CD14-positive monocyte (primary cell): ENCODE measurements around the gene CCL22. TPM values are rescaled to one million over a fixed set of nuclear protein-coding genes. Genes with fewer than 3 reads are reported as not detected.

ENCODE experiments used
- DNase-seq, 3 donors: peaks; one replicate each; pipeline ENCODE4 v3.0.0-alpha.2; 2011 to 2022
- H2AFZ ChIP-seq: 2 replicates; pipeline ENCODE4 v1.6.0; 2012; ENCODE audit warnings: mild to moderate bottlenecking, low read depth, low read length, inconsistent platforms; ENCODE audit not compliant: insufficient read depth, poor library complexity, severe bottlenecking
- H3K27ac ChIP-seq, 2 donors: 1 replicate in 1 of 2; 2 replicates in 1 of 2; pipeline ENCODE4 v1.5.1; 2012 to 2013; ENCODE audit warnings: low read length in 2 of 2, control low read depth in 1 of 2, inconsistent platforms in 1 of 2, low read depth in 1 of 2, mild to moderate bottlenecking in 1 of 2
- H3K27me3 ChIP-seq, 2 donors: one replicate each; pipeline versions ENCODE4 v1.6.0 to v1.6.1; 2011 to 2013; ENCODE audit warnings: low read length in 2 of 2; ENCODE audit not compliant: control insufficient read depth in 2 of 2, insufficient read depth in 2 of 2
- H3K36me3 ChIP-seq, 2 donors: replicated peaks in 1 of 2; 1 replicate in 1 of 2; 2 replicates in 1 of 2; pipeline versions ENCODE4 v1.5.1 to v1.6.1; 2012 to 2013; ENCODE audit warnings: low read length in 2 of 2, control low read depth in 1 of 2, inconsistent platforms in 1 of 2, mild to moderate bottlenecking in 1 of 2; ENCODE audit not compliant: insufficient read depth in 2 of 2, control insufficient read depth in 1 of 2
- H3K4me1 ChIP-seq, 2 donors: 1 replicate in 1 of 2; 2 replicates in 1 of 2; pipeline versions ENCODE4 v1.5.1 to v1.6.1; 2012 to 2013; ENCODE audit warnings: low read length in 2 of 2, control low read depth in 1 of 2, inconsistent platforms in 1 of 2, mild to moderate bottlenecking in 1 of 2, moderate library complexity in 1 of 2; ENCODE audit not compliant: insufficient read depth in 2 of 2, control insufficient read depth in 1 of 2
- H3K4me2 ChIP-seq: replicated peaks from 2 replicates; pipeline ENCODE3; 2012; ENCODE audit warnings: low read length, moderate library complexity, mild to moderate bottlenecking; ENCODE audit not compliant: poor library complexity, severe bottlenecking; ENCODE audit errors: extremely low read depth
- H3K4me3 ChIP-seq, 3 experiments: fragments of 200-600 bp in 1 of 3; sonication (generic) in 1 of 3; replicated peaks in 1 of 3; 1 replicate in 2 of 3; 2 replicates in 1 of 3; pipeline ENCODE4 v1.5.1; 2011 to 2013; ENCODE audit warnings: low read length in 3 of 3, mild to moderate bottlenecking in 3 of 3, control low read depth in 2 of 3, low read depth in 2 of 3, inconsistent platforms in 1 of 3, moderate library complexity in 1 of 3
- H3K79me2 ChIP-seq: 2 replicates; pipeline ENCODE4 v1.6.0; 2012; ENCODE audit warnings: mild to moderate bottlenecking, control low read depth, inconsistent platforms, low read length, moderate library complexity; ENCODE audit not compliant: insufficient read depth
- H3K9ac ChIP-seq: 2 replicates; pipeline ENCODE4 v1.6.0; 2017; ENCODE audit warnings: low read length, mild to moderate bottlenecking; ENCODE audit not compliant: insufficient read depth, poor library complexity, severe bottlenecking
- H3K9me3 ChIP-seq, 2 donors: replicated peaks in 1 of 2; 1 replicate in 1 of 2; 2 replicates in 1 of 2; pipeline versions ENCODE4 v1.5.1 to v1.6.1; 2012 to 2013; ENCODE audit warnings: low read length in 2 of 2, control low read depth in 1 of 2; ENCODE audit not compliant: control insufficient read depth in 1 of 2, insufficient read depth in 1 of 2
- H4K20me1 ChIP-seq: 2 replicates; pipeline ENCODE4 v1.6.0; 2012; ENCODE audit warnings: mild to moderate bottlenecking, low read length, control low read depth, moderate library complexity; ENCODE audit not compliant: insufficient read depth
- H3K27ac Mint-ChIP-seq, 7 donors: one replicate each; pipeline ENCODE4 v1.8.0; 2020; ENCODE audit warnings: mild to moderate bottlenecking in 7 of 7, mixed read lengths in 7 of 7, moderate library complexity in 6 of 7, inconsistent platforms in 2 of 7
- H3K27me3 Mint-ChIP-seq, 3 donors: one replicate each; pipeline ENCODE4 v1.8.0; 2021 to 2022; ENCODE audit warnings: low read depth in 3 of 3, mild to moderate bottlenecking in 3 of 3, mixed read lengths in 3 of 3, moderate library complexity in 3 of 3, inconsistent platforms in 1 of 3
- H3K36me3 Mint-ChIP-seq, 2 donors: one replicate each; pipeline ENCODE4 v1.8.0; 2020; ENCODE audit warnings: mixed read lengths in 2 of 2, inconsistent platforms in 1 of 2, mild to moderate bottlenecking in 1 of 2
- H3K4me1 Mint-ChIP-seq: one replicate; pipeline ENCODE4 v1.8.0; 2020; ENCODE audit warnings: mild to moderate bottlenecking, mixed read lengths
- H3K4me3 Mint-ChIP-seq, 2 donors: one replicate each; pipeline ENCODE4 v1.8.0; 2020; ENCODE audit warnings: mild to moderate bottlenecking in 2 of 2, mixed read lengths in 2 of 2, moderate library complexity in 1 of 2
- H3K9me3 Mint-ChIP-seq, 7 donors: one replicate each; pipeline ENCODE4 v1.8.0; 2020 to 2022; ENCODE audit warnings: mixed read lengths in 7 of 7, mild to moderate bottlenecking in 6 of 7, moderate library complexity in 6 of 7, inconsistent platforms in 2 of 7
- CTCF ChIP-seq: fragments of 200-600 bp; IDR thresholded peaks from one replicate; pipeline ENCODE4 v1.8.0; 2022; ENCODE audit warnings: antibody characterized with exemption, mild to moderate bottlenecking
- WGBS: methylation state at CpG from one replicate; pipeline ENCODE4 v1.1.5; 2013; ENCODE audit warnings: missing lambda C conversion rate; ENCODE audit not compliant: insufficient coverage; 5-methylcytosine and 5-hydroxymethylcytosine counted together
- intact Hi-C, 2 donors: fragments of 100-400 bp; cut with micrococcal nuclease; formaldehyde crosslinking; loops; one replicate each; pipeline versions ENCODE4 v1.15.0 to v1.15.1; 2023
- polyA plus RNA-seq, 3 donors: library from polyadenylated mRNA; depleted of rRNA in 1 of 3; unstranded in 2 of 3; stranded (reverse) in 1 of 3; fragments of 300-500 nt in 2 of 3; fragments of >200 nt in 1 of 3; fragmentation: Illumina TruSeq in 2 of 3; gene quantifications; 1 replicate in 2 of 3; 2 replicates in 1 of 3; pipeline ENCODE4 v1.2.3, GENCODE V29; 2012 to 2021

The CCL22 gene
- polyA plus RNA-seq, 3 donors, result 0.04 to 0.18 (median 0.15) TPM

- no peak for TF ChIP-seq CTCF
- no peaks in the 10 kb centered on the region for H3K9me3 ChIP-seq
- no peak overlapping the region for H3K4me3 ChIP-seq
- WGBS, result 90% methylated on average over 14 of the region's 14 CpGs
- Mint-ChIP-seq H3K4me1 (peaks cover 10% of the 10 kb centered on the region), H3K27me3 (peaks cover 2 to 12% (median 10%) of the 10 kb centered on the region in 3 donors), H3K27ac (no peak overlapping the region), H3K9me3 (no peaks in the 10 kb centered on the region), H3K4me3 (no peak overlapping the region), H3K36me3 (no peaks in the 10 kb centered on the region)
- DNase-seq, result no peak
- peaks cover 17 to 25% of the 10 kb centered on the region in 2 donors for H3K4me1 ChIP-seq
- no peaks in the 10 kb centered on the region for H3K27me3 ChIP-seq
- H3K9ac ChIP-seq, result no peak overlapping the region
- H3K4me2 ChIP-seq, result no peak overlapping the region
- H3K79me2 ChIP-seq, result no peaks in the 10 kb centered on the region
- H2AFZ ChIP-seq, result no peak overlapping the region
- no peaks in the 10 kb centered on the region for H4K20me1 ChIP-seq
- H3K36me3 ChIP-seq, result no peaks in the 10 kb centered on the region
- intact Hi-C loops, result no loop called here
- H3K27ac ChIP-seq, result no peak overlapping the region
Observed at GRCh38 chr16:57409870-57410587, 51.4 kb downstream of the CCL22 start.

- Mint-ChIP-seq H3K27ac (no peak overlapping the region), H3K9me3 (no peaks in the 10 kb centered on the region), H3K27me3 (peaks cover 3 to 8% (median 7%) of the 10 kb centered on the region in 3 donors), H3K4me3 (no peak overlapping the region), H3K36me3 (no peaks in the 10 kb centered on the region), H3K4me1 (peaks cover 10% of the 10 kb centered on the region)
- Histone ChIP-seq H3K4me3 (no peak overlapping the region), H4K20me1 (no peaks in the 10 kb centered on the region), H3K79me2 (no peaks in the 10 kb centered on the region), H3K27ac (no peak overlapping the region), H3K27me3 (no peaks in the 10 kb centered on the region), H3K9me3 (no peaks in the 10 kb centered on the region), H3K4me2 (no peak overlapping the region), H2AFZ (no peak overlapping the region), H3K9ac (no peak overlapping the region), H3K36me3 (no peaks in the 10 kb centered on the region), H3K4me1 (peaks cover 19 to 26% of the 10 kb centered on the region in 2 donors)
- TF ChIP-seq CTCF, result no peak
- 93% methylated on average over 7 of the region's 12 CpGs for WGBS
- intact Hi-C loops, result no loop called here
- no peak for DNase-seq
Observed at GRCh38 chr16:57411362-57411976, 52.9 kb downstream of the CCL22 start.
